Mucosa of rectum (tissue), 2 donors: ENCODE measurements around the gene COMMD4.
A peak's percentile ranks its signal among the peaks of the same experiment; 100 is the strongest.
"Not testable (repeated sequence)": the region's sequence is repeated elsewhere in the genome, so short reads cannot be mapped to it uniquely, and the experiment has no call there.

Experiments
- H3K27ac ChIP-seq, 2 donors: one replicate each; pipeline ENCODE4 v1.7.0; 2013; ENCODE audit warnings: inconsistent platforms in 2 of 2, low read depth in 2 of 2, low read length in 2 of 2
- H3K27me3 ChIP-seq, 2 donors: one replicate each; pipeline ENCODE4 v1.7.0; 2013; ENCODE audit warnings: low read length in 2 of 2; ENCODE audit not compliant: control insufficient read depth in 2 of 2, insufficient read depth in 2 of 2
- H3K36me3 ChIP-seq, 2 donors: one replicate each; pipeline ENCODE4 v1.7.0; 2013; ENCODE audit warnings: low read length in 2 of 2; ENCODE audit not compliant: control insufficient read depth in 2 of 2, insufficient read depth in 2 of 2
- H3K4me1 ChIP-seq, 2 donors: one replicate each; pipeline ENCODE4 v1.7.0; 2013; ENCODE audit warnings: low read length in 2 of 2, mild to moderate bottlenecking in 1 of 2; ENCODE audit not compliant: control insufficient read depth in 2 of 2, insufficient read depth in 2 of 2
- H3K4me3 ChIP-seq, 2 donors: one replicate each; pipeline ENCODE4 v1.7.0; 2013; ENCODE audit warnings: low read length in 2 of 2
- H3K9ac ChIP-seq, 2 donors: one replicate each; pipeline ENCODE4 v1.7.0; 2013; ENCODE audit warnings: low read length in 2 of 2, low read depth in 1 of 2, mild to moderate bottlenecking in 1 of 2
- H3K9me3 ChIP-seq, 2 donors: one replicate each; pipeline ENCODE4 v1.7.0; 2013; ENCODE audit warnings: low read length in 2 of 2; ENCODE audit not compliant: control insufficient read depth in 2 of 2
- donor health status: healthy.
- donor health status: Normal muscosa, but diverticular disease.

COMMD4 gene

DNA sequence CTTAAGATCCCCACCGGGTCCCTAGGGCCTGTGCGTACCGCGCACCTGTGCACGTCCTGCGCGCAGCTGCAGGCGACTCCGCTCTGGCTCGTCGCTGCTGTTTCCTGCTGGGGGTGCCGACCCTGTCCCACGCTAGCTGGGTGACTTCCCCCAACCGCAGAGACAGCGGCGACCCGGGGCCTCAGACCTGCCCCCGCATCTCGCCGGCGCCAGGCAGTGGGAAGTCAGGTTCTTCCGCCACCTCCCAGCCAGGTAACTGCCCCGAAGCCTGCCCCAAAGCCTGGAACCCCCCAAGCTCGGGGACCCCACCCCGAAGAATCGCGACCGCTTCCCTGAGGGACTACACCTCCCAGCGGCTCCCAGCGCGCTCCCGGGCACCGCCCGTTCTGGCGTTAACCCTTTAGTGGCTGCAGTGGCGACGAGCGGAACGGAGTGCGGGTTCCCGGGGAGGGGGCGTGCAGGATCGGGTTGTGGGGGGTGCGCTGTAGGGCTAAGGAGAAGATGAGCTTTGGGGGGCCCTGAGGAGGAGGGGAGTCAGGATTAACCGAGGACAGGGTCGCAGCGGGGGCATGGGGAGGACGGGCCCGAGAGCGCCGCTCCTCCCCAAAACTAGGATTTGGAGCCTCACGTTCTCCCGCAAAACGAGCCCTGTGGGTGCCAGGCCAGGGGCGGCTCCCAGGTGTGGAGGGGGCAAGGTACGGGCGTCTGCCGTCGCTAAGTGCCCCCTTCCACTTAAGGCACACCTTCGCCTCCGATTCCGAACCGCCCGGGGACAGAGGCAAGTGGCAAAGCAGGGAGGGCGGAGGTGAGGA lies 11.6 kb downstream of the COMMD4 start:
- peak overlapping the region; percentile 44 to 74 for H3K27ac ChIP-seq

DNA sequence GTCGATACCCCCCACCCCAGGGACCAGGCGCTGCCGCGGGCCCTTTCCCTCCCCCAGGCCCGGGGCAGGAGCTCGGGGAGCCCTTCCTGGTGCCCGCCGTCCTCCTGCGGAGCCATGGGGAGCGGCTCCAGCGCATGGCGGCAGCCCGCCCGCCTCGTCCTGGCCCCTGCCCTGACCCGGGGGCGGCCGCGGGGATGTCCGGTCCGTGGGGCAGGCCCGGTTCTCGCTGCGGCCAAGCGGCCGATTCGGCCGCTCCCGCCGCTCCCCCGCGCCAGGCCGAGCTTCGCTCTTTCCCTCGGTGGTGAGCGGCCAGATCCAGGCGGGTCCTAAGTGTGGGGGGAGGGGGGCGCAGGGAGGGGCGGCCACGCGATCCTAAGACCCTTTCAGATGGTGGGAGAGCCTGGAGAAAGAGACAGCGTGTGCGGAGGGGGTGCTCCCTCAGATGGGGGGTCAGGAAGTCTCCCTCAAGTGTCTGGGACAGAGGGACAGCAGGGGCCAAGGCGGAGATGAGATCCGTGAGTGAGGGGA lies 12.2 kb downstream of the COMMD4 start:
- peak overlapping the region; percentile 83 to 88 for H3K9ac ChIP-seq
- peak overlapping the region in 1 of 2 donors; percentile 74 for H3K27ac ChIP-seq
- H3K36me3 ChIP-seq: no peaks in the 10 kb centered on the region
- peaks cover 9 to 13% of the 10 kb centered on the region in 2 donors for H3K4me1 ChIP-seq
- H3K27me3 ChIP-seq: no peaks in the 10 kb centered on the region
- no peaks in the 10 kb centered on the region for H3K9me3 ChIP-seq
- peak overlapping the region; percentile 73 to 89 for H3K4me3 ChIP-seq

More for the DNA sequence above, 11.6 kb downstream of the COMMD4 start:
- Histone ChIP-seq H3K9ac (peak overlapping the region; percentile 83 to 88), H3K4me1 (peaks cover 9 to 13% of the 10 kb centered on the region in 2 donors), H3K27me3 (no peaks in the 10 kb centered on the region), H3K4me3 (peak overlapping the region; percentile 73 to 89), H3K36me3 (no peaks in the 10 kb centered on the region), H3K9me3 (no peaks in the 10 kb centered on the region)

DNA sequence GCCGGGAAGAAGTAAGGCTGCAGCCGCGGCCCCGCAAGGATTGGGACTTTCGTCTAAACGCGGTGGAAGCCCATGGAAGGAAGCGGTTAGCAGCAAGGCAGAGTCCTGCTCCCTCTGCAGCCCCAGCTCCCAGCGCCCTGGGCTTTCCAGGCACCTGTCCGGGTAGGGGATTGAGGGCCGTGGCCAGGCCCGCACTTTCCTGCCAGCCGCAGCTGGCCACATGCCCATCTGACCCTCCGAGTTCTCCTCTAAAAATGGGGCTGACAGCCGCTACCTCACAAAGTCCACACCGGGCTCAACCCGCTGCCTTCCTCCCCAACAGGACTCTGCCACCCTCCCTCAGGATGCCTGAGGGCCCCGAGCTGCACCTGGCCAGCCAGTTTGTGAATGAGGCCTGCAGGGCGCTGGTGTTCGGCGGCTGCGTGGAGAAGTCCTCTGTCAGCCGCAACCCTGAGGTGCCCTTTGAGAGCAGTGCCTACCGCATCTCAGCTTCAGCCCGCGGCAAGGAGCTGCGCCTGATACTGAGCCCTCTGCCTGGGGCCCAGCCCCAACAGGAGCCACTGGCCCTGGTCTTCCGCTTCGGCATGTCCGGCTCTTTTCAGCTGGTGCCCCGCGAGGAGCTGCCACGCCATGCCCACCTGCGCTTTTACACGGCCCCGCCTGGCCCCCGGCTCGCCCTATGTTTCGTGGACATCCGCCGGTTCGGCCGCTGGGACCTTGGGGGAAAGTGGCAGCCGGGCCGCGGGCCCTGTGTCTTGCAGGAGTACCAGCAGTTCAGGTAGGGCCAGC lies 12.9 kb downstream of the COMMD4 start:
- peaks cover 9 to 13% of the 10 kb centered on the region in 2 donors for H3K4me1 ChIP-seq
- H3K27me3 ChIP-seq: no peaks in the 10 kb centered on the region
- H3K36me3 ChIP-seq: peaks cover 0 to under 1% of the 10 kb centered on the region in 2 donors
- H3K9me3 ChIP-seq: no peaks in the 10 kb centered on the region
- peak overlapping the region in 1 of 2 donors; percentile 74 for H3K27ac ChIP-seq
- peak overlapping the region; percentile 47 to 88 for H3K9ac ChIP-seq
- H3K4me3 ChIP-seq: peak overlapping the region; percentile 73 to 89

DNA sequence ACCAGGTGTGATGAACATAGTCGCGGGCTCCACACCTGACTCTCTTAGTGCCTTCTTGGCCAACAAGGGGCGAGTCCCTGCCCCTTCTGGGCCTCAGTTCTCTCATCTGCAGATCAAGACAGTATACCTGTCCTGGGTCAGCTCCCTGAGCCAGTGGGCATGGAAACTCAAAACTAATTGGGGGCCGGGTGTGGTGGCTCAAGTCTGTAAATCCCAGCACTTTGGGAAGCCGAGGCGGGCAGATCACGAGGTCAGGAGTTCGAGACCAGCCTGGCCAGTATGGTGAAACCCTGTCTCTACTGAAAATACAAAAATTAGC lies 13.4 kb downstream of the COMMD4 start:
- not testable (repeated sequence) for H3K9ac ChIP-seq, H3K9me3 ChIP-seq, H3K4me3 ChIP-seq, H3K36me3 ChIP-seq, H3K27me3 ChIP-seq, H3K27ac ChIP-seq
- H3K4me1 ChIP-seq: peaks cover 9 to 13% of the 10 kb centered on the region in 2 donors

DNA sequence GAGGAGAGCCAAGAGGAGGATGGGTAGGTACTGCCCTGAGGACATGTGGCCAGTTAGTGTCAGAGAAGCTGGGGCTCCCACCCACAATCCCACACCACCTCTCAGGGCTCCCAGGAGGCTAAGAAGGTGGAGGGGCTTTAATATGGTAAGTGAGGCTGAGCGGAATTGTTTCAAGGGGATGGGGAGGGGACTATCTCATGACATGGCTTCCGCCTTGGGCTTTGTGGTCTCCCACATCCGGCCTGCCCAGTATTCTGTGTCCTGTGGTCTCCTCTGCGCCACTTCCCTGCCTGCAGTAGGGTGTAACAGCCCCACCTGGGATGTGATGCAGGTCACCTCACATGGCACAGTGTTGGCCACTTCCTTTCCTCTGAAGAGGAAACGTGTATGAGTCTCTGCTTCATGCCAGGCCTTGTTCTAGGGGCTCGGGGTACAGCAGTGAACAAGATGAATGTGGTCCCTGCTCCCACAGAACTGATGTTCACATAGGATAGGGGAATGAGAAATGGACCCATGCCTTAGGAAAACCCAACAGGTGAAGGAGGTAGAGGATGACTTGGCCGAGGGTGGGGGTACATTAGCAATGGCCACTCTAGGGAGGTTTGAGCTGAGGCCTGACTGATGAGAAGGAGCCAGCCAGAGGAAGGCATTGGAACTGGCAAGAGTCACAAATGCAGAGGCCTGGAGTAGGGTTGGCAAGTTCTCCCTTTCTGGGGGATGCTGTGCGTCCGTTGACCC lies 14.2 kb downstream of the COMMD4 start:
- no peak overlapping the region for H3K27ac ChIP-seq

DNA sequence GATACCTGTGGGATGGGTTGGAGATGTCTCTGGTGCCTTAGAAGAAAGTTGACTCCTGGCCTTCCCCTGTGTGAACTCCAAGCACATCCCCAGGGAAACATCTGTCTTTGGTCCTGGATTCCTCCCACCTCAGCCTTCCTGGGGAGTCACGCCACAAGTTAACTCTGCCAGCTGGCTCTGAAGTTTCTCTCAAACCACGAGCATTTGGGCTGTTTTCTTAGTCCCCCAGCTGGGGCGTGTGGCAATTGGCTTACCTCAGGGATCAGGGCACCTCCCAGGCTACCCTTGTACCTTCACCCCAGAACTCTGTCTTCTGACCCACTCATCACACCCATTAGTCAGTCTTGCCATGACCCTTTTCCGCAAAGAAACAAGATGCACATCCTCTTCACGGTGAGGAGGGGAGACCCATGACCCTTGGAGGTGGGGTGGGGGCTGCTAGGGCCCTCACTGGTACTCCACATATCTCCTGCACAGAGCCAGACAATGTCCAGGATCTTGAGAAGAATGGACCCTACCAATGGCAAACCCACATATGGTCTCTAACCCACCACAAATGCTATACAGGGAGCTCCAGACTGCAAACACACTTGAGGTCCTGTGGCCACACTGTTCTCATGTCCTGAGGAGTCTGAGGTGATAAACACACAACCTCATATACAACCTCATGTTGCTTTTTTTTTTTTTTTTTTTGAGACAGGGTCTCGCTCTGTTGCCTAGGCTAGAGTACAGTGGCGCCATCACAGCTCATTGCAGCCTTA lies 14.9 kb downstream of the COMMD4 start:
- Histone ChIP-seq H3K9me3 (no peaks in the 10 kb centered on the region), H3K27ac (no peak overlapping the region), H3K4me1 (peaks cover 9 to 13% of the 10 kb centered on the region in 2 donors), H3K36me3 (peaks cover 0 to 12% of the 10 kb centered on the region in 2 donors), H3K4me3 (no peak overlapping the region), H3K27me3 (no peaks in the 10 kb centered on the region), H3K9ac (no peak overlapping the region)

More for the DNA sequence above, 14.2 kb downstream of the COMMD4 start:
- H3K36me3 ChIP-seq: peaks cover 0 to 7% of the 10 kb centered on the region in 2 donors
- no peaks in the 10 kb centered on the region for H3K9me3 ChIP-seq
- H3K27me3 ChIP-seq: no peaks in the 10 kb centered on the region
- no peak overlapping the region for H3K4me3 ChIP-seq
- H3K9ac ChIP-seq: no peak overlapping the region
- H3K4me1 ChIP-seq: peaks cover 9 to 13% of the 10 kb centered on the region in 2 donors

DNA sequence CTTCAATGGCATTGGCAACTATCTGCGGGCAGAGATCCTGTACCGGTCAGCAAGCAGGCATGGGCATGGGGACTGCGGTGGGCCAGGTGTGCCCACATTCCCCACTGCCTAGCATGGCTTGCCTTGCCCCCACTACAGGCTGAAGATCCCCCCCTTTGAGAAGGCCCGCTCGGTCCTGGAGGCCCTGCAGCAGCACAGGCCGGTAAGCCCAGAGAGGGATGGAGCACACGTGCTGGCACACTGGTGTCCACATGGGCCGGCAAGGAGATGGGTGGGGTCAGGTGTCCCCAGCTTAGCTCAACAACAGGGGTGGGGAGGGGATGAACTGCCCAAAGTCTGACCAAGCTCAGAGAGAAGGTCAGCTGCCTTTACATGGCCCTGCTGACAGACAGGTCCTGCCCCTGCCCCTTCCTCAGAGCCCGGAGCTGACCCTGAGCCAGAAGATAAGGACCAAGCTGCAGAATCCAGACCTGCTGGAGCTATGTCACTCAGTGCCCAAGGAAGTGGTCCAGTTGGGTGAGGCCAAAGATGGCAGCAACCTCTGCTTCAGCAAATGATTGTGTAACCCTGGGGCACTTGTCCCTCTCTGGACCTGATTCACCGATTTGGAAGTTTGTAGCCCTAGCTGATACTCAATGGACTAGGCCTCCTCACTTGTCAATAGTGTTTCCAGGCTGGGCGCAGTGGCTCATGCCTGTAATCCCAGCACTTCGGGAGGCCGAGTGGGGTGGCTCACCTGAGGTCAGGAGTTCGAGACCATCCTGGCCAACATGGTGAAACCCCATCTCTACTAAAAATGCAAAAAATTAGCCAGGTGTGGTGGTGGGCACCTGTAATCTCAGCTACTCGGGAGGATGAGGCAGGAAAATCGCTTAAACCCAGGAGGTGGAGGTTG lies 16.6 kb downstream of the COMMD4 start:
- peaks cover 6 to 23% of the 10 kb centered on the region in 2 donors for H3K36me3 ChIP-seq
- H3K27ac ChIP-seq: no peak overlapping the region
- no peak overlapping the region for H3K9ac ChIP-seq
- no peak overlapping the region for H3K4me3 ChIP-seq
- H3K27me3 ChIP-seq: no peaks in the 10 kb centered on the region
- peaks cover 8 to 9% of the 10 kb centered on the region in 2 donors for H3K4me1 ChIP-seq
- H3K9me3 ChIP-seq: no peaks in the 10 kb centered on the region

DNA sequence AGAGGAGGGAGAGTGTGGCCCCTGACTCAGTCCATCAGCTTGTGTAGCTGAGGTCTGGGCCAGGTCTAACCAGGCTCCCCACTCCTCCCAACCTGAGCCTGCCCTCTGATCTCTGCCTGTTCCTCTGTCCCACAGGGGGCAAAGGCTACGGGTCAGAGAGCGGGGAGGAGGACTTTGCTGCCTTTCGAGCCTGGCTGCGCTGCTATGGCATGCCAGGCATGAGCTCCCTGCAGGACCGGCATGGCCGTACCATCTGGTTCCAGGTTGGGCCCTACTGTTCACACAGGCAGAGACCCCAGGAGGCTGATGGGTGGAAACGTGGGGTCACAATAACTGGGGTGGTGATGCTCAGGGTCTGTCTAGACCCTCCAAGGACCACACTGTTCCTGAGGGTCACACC lies 17.7 kb downstream of the COMMD4 start:
- Histone ChIP-seq H3K36me3 (peaks cover 14 to 30% of the 10 kb centered on the region in 2 donors), H3K9me3 (no peaks in the 10 kb centered on the region), H3K9ac (no peak overlapping the region), H3K27me3 (no peaks in the 10 kb centered on the region), H3K4me3 (no peak overlapping the region), H3K27ac (no peak overlapping the region), H3K4me1 (peaks cover 5 to 6% of the 10 kb centered on the region in 2 donors)

DNA sequence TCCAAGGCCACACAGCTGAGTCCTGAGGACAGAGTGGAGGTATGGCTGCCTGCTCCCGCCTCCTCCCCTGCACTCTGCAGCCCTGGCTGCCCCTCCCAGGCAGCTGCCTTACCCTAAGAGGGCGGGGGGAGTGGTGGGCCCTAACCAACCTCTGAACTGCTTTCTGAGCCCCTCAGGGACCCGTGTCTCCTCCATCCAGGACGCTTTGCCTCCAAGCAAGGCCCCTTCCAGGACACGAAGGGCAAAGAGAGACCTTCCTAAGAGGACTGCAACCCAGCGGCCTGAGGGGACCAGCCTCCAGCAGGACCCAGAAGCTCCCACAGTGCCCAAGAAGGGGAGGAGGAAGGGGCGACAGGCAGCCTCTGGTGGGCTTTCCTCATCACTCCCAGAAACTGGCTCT lies 18.6 kb downstream of the COMMD4 start:
- H3K9me3 ChIP-seq: no peaks in the 10 kb centered on the region
- H3K27me3 ChIP-seq: no peaks in the 10 kb centered on the region
- H3K9ac ChIP-seq: no peak overlapping the region
- no peak overlapping the region for H3K4me3 ChIP-seq
- no peaks in the 10 kb centered on the region for H3K4me1 ChIP-seq
- peaks cover 22 to 34% of the 10 kb centered on the region in 2 donors for H3K36me3 ChIP-seq
- H3K27ac ChIP-seq: no peak overlapping the region
